Tibial nerve (tissue), 4 donors: ENCODE measurements around the gene SLC5A2. TPM values are rescaled to one million over a fixed set of nuclear protein-coding genes. Genes with fewer than 3 reads are reported as not detected.

Experiments used
- DNase-seq, 2 donors: peaks; one replicate each; pipeline ENCODE4 v3.0.0-alpha.2; 2019; ENCODE audit warnings: low spot score in 2 of 2
- H3K27ac ChIP-seq, 4 donors: fragments of 200-600 bp; sonication (generic) in 3 of 4; one replicate each; pipeline ENCODE4 v1.5.1; 2017 to 2019; ENCODE audit warnings: mild to moderate bottlenecking in 1 of 4
- H3K27me3 ChIP-seq, 2 donors: fragments of 200-600 bp; sonication (generic) in 1 of 2; one replicate each; pipeline versions ENCODE4 v1.5.1 to v1.6.0; 2017 to 2019
- H3K36me3 ChIP-seq, 3 donors: fragments of 200-600 bp; sonication (generic); one replicate each; pipeline ENCODE4 v1.5.1; 2018 to 2019
- H3K4me1 ChIP-seq, 4 donors: fragments of 200-600 bp; sonication (generic) in 3 of 4; one replicate each; pipeline ENCODE4 v1.5.1; 2017 to 2019
- H3K4me3 ChIP-seq, 4 donors: fragments of 200-600 bp; sonication (generic) in 3 of 4; one replicate each; pipeline ENCODE4 v1.5.1; 2017 to 2019; ENCODE audit warnings: mild to moderate bottlenecking in 1 of 4, moderate library complexity in 1 of 4
- H3K9me3 ChIP-seq, 4 donors: fragments of 200-600 bp; sonication (generic) in 3 of 4; one replicate each; pipeline ENCODE4 v1.5.1; 2017 to 2019
- CTCF ChIP-seq, 5 experiments: fragments of 200-600 bp in 3 of 5; fragments of 450-650 bp in 2 of 5; sonication (generic) in 3 of 5; IDR thresholded peaks; one replicate each; pipeline ENCODE4 v1.5.1; 2016 to 2019; ENCODE audit warnings: antibody characterized with exemption in 5 of 5, mild to moderate bottlenecking in 3 of 5, moderate library complexity in 2 of 5
- EP300 ChIP-seq, 2 donors: sonication (generic); formaldehyde crosslinking; IDR thresholded peaks; one replicate each; pipeline ENCODE4 v1.6.1; 2017; ENCODE audit warnings: antibody characterized with exemption in 2 of 2, mild to moderate bottlenecking in 1 of 2
- POLR2A ChIP-seq, 2 donors: fragments of 450-650 bp; IDR thresholded peaks; one replicate each; pipeline ENCODE4 v1.6.1; 2017; ENCODE audit warnings: antibody characterized with exemption in 2 of 2, mild to moderate bottlenecking in 2 of 2, moderate library complexity in 2 of 2
- WGBS, 2 donors: methylation state at CpG; one replicate each; pipeline ENCODE4 v1.1.5; 2018; 5-methylcytosine and 5-hydroxymethylcytosine counted together
- total RNA-seq, 4 donors: library from RNA; depleted of rRNA; stranded (reverse); fragments of >200 nt; gene quantifications; one replicate each; pipeline ENCODE4 v1.1.0, GENCODE V29; 2016

The SLC5A2 gene
- total RNA-seq, 4 donors from 2014 or later = not detected

- WGBS, 2 donors = 83 to 86% methylated on average over 14 to 20 of the region's 22 CpGs
- H3K9me3 ChIP-seq = no peaks in the 10 kb centered on the region
- H3K27ac ChIP-seq = no peak overlapping the region
- no peak for DNase-seq
- peaks cover 0 to 52% (median 4%) of the 10 kb centered on the region in 3 donors for H3K36me3 ChIP-seq
- no peak for TF ChIP-seq CTCF (IDR thresholded peaks at IDR 0.05)
- no peak for TF ChIP-seq EP300 (IDR thresholded peaks at IDR 0.05)
- no peak for TF ChIP-seq POLR2A (IDR thresholded peaks at IDR 0.05)
- peaks cover 0 to 21% (median 16%) of the 10 kb centered on the region in 4 donors for H3K4me1 ChIP-seq
- H3K27me3 ChIP-seq = no peaks in the 10 kb centered on the region
- H3K4me3 ChIP-seq = no peak overlapping the region
Measured at GRCh38 chr16:31489616-31490584, 7.0 kb downstream of the SLC5A2 start.

GRCh38 chr16:31491778-31492418 lies 9.0 kb downstream of the SLC5A2 start:
- Histone ChIP-seq H3K4me1 (peaks cover 0 to 21% (median 16%) of the 10 kb centered on the region in 4 donors), H3K27ac (no peak overlapping the region), H3K27me3 (no peaks in the 10 kb centered on the region), H3K9me3 (no peaks in the 10 kb centered on the region), H3K4me3 (no peak overlapping the region), H3K36me3 (peaks cover 0 to 72% (median 11%) of the 10 kb centered on the region in 3 donors)
- TF ChIP-seq POLR2A (IDR thresholded peaks at IDR 0.05) = no peak
- TF ChIP-seq CTCF (IDR thresholded peaks at IDR 0.05) = no peak
- no peak for TF ChIP-seq EP300 (IDR thresholded peaks at IDR 0.05)
- 93 to 95% methylated on average over 8 of the region's 8 CpGs for WGBS, 2 donors
- no peak for DNase-seq

GRCh38 chr16:31493506-31494125 lies 10.7 kb downstream of the SLC5A2 start:
- TF ChIP-seq POLR2A (IDR thresholded peaks at IDR 0.05) = no peak
- TF ChIP-seq CTCF (IDR thresholded peaks at IDR 0.05) = no peak
- TF ChIP-seq EP300 (IDR thresholded peaks at IDR 0.05) = no peak
- 91 to 92% methylated on average over 18 of the region's 18 CpGs for WGBS, 2 donors
- Histone ChIP-seq H3K27ac (no peak overlapping the region), H3K4me3 (no peak overlapping the region), H3K36me3 (peaks cover 0 to 90% (median 11%) of the 10 kb centered on the region in 3 donors), H3K27me3 (no peaks in the 10 kb centered on the region), H3K4me1 (peaks cover 0 to 4% (median 0%) of the 10 kb centered on the region in 4 donors), H3K9me3 (no peaks in the 10 kb centered on the region)
- DNase-seq = no peak

GRCh38 chr16:31496670-31497069 lies 13.7 kb downstream of the SLC5A2 start:
- no peak overlapping the region for H3K4me3 ChIP-seq
- no peak for DNase-seq
- no peak overlapping the region for H3K27ac ChIP-seq
- H3K9me3 ChIP-seq = no peaks in the 10 kb centered on the region
- peaks cover 0 to 90% (median 11%) of the 10 kb centered on the region in 3 donors for H3K36me3 ChIP-seq
- no peaks in the 10 kb centered on the region for H3K27me3 ChIP-seq
- WGBS, 2 donors = 84% methylated on average over 9 to 10 of the region's 10 CpGs
- H3K4me1 ChIP-seq = peaks cover 0 to 6% (median 0%) of the 10 kb centered on the region in 4 donors
- no peak for TF ChIP-seq CTCF (IDR thresholded peaks at IDR 0.05)
- no peak for TF ChIP-seq POLR2A (IDR thresholded peaks at IDR 0.05)
- TF ChIP-seq EP300 (IDR thresholded peaks at IDR 0.05) = no peak
